H1 (cell line): ENCODE results near the gene SPATA13. TPM values are rescaled to one million over a fixed set of nuclear protein-coding genes. Genes with fewer than 3 reads are reported as not detected.

Experiments
- CBX8 ChIP-seq: fragments of 300-800, 300-1000 bp; sonication (generic); IDR thresholded peaks from 2 replicates; pipeline ENCODE4 v1.7.1; 2016; ENCODE audit warnings: low read depth, low read length, borderline replicate concordance
- CHD2 ChIP-seq: IDR thresholded peaks from 2 replicates; pipeline ENCODE4 v1.6.1; 2012; ENCODE audit warnings: low read length, improper control_type of control experiment
- CREB1 ChIP-seq: IDR thresholded peaks from 2 replicates; pipeline ENCODE4 v1.6.1; 2012; ENCODE audit warnings: inconsistent platforms
- HDAC6 ChIP-seq: IDR thresholded peaks from one replicate; pipeline ENCODE4 v1.7.1; 2012; ENCODE audit warnings: low read depth, mild to moderate bottlenecking, inconsistent platforms, low read length, moderate library complexity
- JUND ChIP-seq: IDR thresholded peaks from 2 replicates; pipeline ENCODE4 v1.6.1; 2011; ENCODE audit warnings: mild to moderate bottlenecking, improper control_type of control experiment, low read length
- NANOG ChIP-seq: IDR thresholded peaks from 2 replicates; pipeline ENCODE4 v1.6.1; 2011; ENCODE audit warnings: low read length, low read depth, mild to moderate bottlenecking, inconsistent platforms; ENCODE audit not compliant: insufficient read depth, poor library complexity, severe bottlenecking
- SP1 ChIP-seq: IDR thresholded peaks from 2 replicates; pipeline ENCODE4 v1.6.1; 2011; ENCODE audit warnings: low read depth, low read length
- polyA plus RNA-seq, 7 experiments: library from polyadenylated mRNA; depleted of rRNA in 3 of 7; stranded (reverse) in 5 of 7; unstranded in 2 of 7; fragments of >200 nt in 5 of 7; fragments of 200-250 nt in 2 of 7; gene quantifications; 1 replicate in 5 of 7; 2 replicates in 1 of 7; 4 replicates in 1 of 7; pipeline versions ENCODE4 v1.2.1 to v1.2.3, GENCODE V29; 2011 to 2013; ENCODE audit warnings: missing spikeins in 2 of 7, mixed read lengths in 2 of 7
- total RNA-seq: library from RNA; stranded (reverse); fragmentation: NEBNext Ultra II Directional; extraction: Animal tissue kit (Norgen Biotek cat#: 25700); gene quantifications from 2 replicates; pipeline ENCODE4 v1.2.1, GENCODE V29; 2021
- TF ChIP-seq, protein P1 (sequence below): IDR thresholded peaks from 2 replicates; pipeline ENCODE4 v1.6.1; 2012; ENCODE audit warnings: inconsistent platforms

The SPATA13 gene
- total and polyA plus RNA-seq, 2 of the 8 experiments (the other 6 are each of a cell fraction or from before 2014, with no cell fraction given): 12.6 to 30.9 TPM

DNA sequence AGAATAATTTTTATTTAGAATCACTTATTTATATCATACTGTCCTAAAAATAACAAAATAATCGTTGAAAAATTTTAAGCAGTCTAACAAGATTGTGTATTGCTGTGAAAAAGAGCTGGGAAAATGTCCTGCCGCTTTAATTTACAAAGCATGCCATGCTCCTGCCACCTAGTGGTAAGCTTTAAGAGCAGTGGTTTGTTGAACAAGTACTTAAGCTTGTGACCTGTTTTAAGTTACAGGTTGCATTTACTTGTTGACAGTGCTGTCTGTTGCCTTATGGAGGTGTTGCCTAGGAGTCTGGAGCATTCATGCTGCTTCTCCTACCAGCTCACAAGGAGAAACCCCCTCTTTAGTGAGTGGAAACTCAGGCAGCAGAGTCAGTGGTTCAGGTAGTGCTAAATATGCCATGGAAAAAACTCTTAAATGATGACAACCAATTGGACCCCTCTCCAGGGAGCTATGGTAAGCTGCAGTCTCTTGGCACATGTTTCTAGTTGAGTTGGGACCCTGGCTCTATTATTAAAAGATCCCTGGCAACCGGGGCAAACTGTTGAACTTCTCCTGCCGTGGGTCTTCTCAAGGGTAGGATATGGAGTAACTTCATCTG lies 68.4 kb downstream of the SPATA13 start (continued):
- TF ChIP-seq JUND (no peak), CBX8 (no peak), HDAC6 (no peak), CREB1 (no peak), NANOG (no peak), SP1 (no peak), CHD2 (no peak)
- TF ChIP-seq, protein P1, sequence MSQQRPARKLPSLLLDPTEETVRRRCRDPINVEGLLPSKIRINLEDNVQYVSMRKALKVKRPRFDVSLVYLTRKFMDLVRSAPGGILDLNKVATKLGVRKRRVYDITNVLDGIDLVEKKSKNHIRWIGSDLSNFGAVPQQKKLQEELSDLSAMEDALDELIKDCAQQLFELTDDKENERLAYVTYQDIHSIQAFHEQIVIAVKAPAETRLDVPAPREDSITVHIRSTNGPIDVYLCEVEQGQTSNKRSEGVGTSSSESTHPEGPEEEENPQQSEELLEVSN: no peak
- TF ChIP-seq, all 59 proteins: peak for 2
